ENCODE data around the gene CYLC2.

Gene CYLC2

GRCh38 chr9:102995033-102995432 lies at the start of gene CYLC2:
Gene CYLC2, plus strand, starts transcription at chr9:102995333. Its CDS starts 48 bp downstream, at chr9:102995381.
- no peak for DNase-seq

GRCh38 chr9:102950346-102950745 lies 44.8 kb upstream of the CYLC2 start:
- no peak for DNase-seq

GRCh38 chr9:102966999-102967398 lies 28.1 kb upstream of the CYLC2 start:
- no peak for DNase-seq

- DNase-seq: no peak
These were observed 27.2 kb upstream of the CYLC2 start for GRCh38 chr9:102967979-102968378.

GRCh38 chr9:102972780-102973179 lies 22.4 kb upstream of the CYLC2 start:
- no peak for DNase-seq

GRCh38 chr9:102974530-102974929 lies 20.6 kb upstream of the CYLC2 start:
- no peak for DNase-seq

GRCh38 chr9:102975251-102975650 lies 19.9 kb upstream of the CYLC2 start:
- DNase-seq: no peak

- no peak for DNase-seq
These were observed 9.8 kb upstream of the CYLC2 start for GRCh38 chr9:102985162-102985895.

GRCh38 chr9:102986425-102986824 lies 8.7 kb upstream of the CYLC2 start:
- DNase-seq: no peak

- no peak for DNase-seq
These were observed 8.6 kb downstream of the CYLC2 start for GRCh38 chr9:103003689-103004088.

GRCh38 chr9:103014242-103014641 lies 19.1 kb downstream of the CYLC2 start:
- no peak for DNase-seq

GRCh38 chr9:103025796-103026195 lies 30.7 kb downstream of the CYLC2 start:
- DNase-seq: no peak

GRCh38 chr9:103037508-103038477 lies 42.7 kb downstream of the CYLC2 start:
- no peak for DNase-seq

GRCh38 chr9:103041961-103042360 lies 46.8 kb downstream of the CYLC2 start:
- no peak for DNase-seq
